Breast epithelium (tissue), 3 donors: ENCODE measurements around the gene SSTR5.

Experiments
- POLR2AphosphoS5 ChIP-seq, 3 donors: sonication (generic); formaldehyde crosslinking; IDR thresholded peaks; one replicate each; pipeline ENCODE4 v1.6.1; 2017; ENCODE audit warnings: antibody characterized with exemption in 3 of 3
- TF ChIP-seq, protein P1 (sequence below), 3 donors: fragments of 450-650 bp; IDR thresholded peaks; one replicate each; pipeline ENCODE4 v1.5.1; 2016 to 2017; ENCODE audit warnings: antibody characterized with exemption in 3 of 3, mild to moderate bottlenecking in 3 of 3, moderate library complexity in 3 of 3

DNA sequence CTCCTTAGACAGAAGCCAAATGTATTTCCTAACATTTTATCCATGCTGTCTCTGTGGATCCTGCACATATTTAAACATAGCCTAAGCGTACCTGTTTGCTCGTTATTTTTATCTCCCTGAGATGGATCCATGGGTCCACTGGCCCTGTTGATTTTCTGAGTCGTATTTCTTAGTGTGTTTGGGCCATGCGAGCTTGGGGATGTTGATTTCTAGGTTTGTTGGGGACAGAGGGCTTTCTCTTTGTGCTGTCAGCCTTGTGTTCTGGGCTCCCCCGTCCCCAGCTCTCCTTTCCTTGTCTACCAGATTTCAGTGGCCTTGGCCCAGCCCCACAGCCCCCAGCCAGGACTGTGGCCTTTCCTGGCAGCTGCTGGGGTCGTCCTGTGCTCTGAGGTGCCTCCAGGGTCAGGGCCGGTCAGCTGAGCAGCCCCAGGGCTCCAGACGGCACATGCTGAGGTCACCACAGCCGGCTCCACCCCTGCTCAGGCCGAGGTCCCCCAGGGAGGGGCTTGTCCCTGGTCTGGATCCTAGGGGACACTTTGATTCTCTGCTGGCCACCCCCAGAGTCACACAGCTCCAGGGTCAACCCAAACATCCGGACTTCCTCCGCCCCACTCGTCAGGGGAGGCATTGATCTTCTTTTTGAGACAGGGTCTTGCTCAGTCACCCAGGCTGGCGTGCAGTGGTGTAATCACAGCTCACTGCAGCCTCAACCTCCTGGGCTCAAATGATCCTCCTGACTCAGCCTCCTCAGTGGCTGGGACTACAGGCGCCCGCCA is 4.4 kb downstream of the SSTR5 start:
- TF ChIP-seq, protein P1, sequence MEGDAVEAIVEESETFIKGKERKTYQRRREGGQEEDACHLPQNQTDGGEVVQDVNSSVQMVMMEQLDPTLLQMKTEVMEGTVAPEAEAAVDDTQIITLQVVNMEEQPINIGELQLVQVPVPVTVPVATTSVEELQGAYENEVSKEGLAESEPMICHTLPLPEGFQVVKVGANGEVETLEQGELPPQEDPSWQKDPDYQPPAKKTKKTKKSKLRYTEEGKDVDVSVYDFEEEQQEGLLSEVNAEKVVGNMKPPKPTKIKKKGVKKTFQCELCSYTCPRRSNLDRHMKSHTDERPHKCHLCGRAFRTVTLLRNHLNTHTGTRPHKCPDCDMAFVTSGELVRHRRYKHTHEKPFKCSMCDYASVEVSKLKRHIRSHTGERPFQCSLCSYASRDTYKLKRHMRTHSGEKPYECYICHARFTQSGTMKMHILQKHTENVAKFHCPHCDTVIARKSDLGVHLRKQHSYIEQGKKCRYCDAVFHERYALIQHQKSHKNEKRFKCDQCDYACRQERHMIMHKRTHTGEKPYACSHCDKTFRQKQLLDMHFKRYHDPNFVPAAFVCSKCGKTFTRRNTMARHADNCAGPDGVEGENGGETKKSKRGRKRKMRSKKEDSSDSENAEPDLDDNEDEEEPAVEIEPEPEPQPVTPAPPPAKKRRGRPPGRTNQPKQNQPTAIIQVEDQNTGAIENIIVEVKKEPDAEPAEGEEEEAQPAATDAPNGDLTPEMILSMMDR (IDR thresholded peaks at IDR 0.05) = no peak
- TF ChIP-seq POLR2AphosphoS5 (IDR thresholded peaks at IDR 0.05) = no peak
